IgD-negative memory B cell (primary cell): ENCODE measurements around the gene TNKS1BP1. TPM values are rescaled to one million over a fixed set of nuclear protein-coding genes. Genes with fewer than 3 reads are reported as not detected.
"Not testable (repeated sequence)": the region's sequence is repeated elsewhere in the genome, so short reads cannot be mapped to it uniquely, and the experiment has no call there.

ENCODE experiments used
- H3K27ac Mint-ChIP-seq, 3 donors: one replicate each; pipeline ENCODE4 v1.8.0; 2020 to 2022; ENCODE audit warnings: mild to moderate bottlenecking in 3 of 3, mixed read lengths in 3 of 3, moderate library complexity in 1 of 3
- H3K27me3 Mint-ChIP-seq: one replicate; pipeline ENCODE4 v1.8.0; 2021; ENCODE audit warnings: mixed read lengths
- H3K36me3 Mint-ChIP-seq: one replicate; pipeline ENCODE4 v1.8.0; 2020; ENCODE audit warnings: mild to moderate bottlenecking, mixed read lengths
- H3K4me1 Mint-ChIP-seq, 3 donors: one replicate each; pipeline ENCODE4 v1.8.0; 2020 to 2022; ENCODE audit warnings: mixed read lengths in 3 of 3, mild to moderate bottlenecking in 1 of 3
- H3K4me3 Mint-ChIP-seq, 4 donors: one replicate each; pipeline ENCODE4 v1.8.0; 2020 to 2022; ENCODE audit warnings: mild to moderate bottlenecking in 4 of 4, mixed read lengths in 4 of 4, moderate library complexity in 3 of 4
- H3K9me3 Mint-ChIP-seq, 3 donors: one replicate each; pipeline ENCODE4 v1.8.0; 2020 to 2021; ENCODE audit warnings: mixed read lengths in 3 of 3, mild to moderate bottlenecking in 1 of 3
- polyA plus RNA-seq: library from polyadenylated mRNA; unstranded; fragments of 300-500 nt; fragmentation: Illumina TruSeq; gene quantifications from one replicate; pipeline ENCODE4 v1.2.3, GENCODE V29; 2021

TNKS1BP1 gene
- polyA plus RNA-seq, 1 donor from 2014 or later: 5.5 TPM

GRCh38 chr11:57287884-57288283 is 36.9 kb downstream of the TNKS1BP1 start:
- Mint-ChIP-seq H3K9me3 (peaks cover 0 to 1% (median 1%) of the 10 kb centered on the region in 3 donors), H3K36me3 (no peaks in the 10 kb centered on the region), H3K4me3 (no peak overlapping the region), H3K27me3 (peaks cover 14% of the 10 kb centered on the region), H3K27ac (no peak overlapping the region), H3K4me1 (peaks cover 0 to 1% (median 0%) of the 10 kb centered on the region in 3 donors)

GRCh38 chr11:57283231-57283990 is 41.3 kb downstream of the TNKS1BP1 start:
- H3K4me3 Mint-ChIP-seq: no peak overlapping the region
- H3K27ac Mint-ChIP-seq: no peak overlapping the region

GRCh38 chr11:57281546-57281945 is 43.2 kb downstream of the TNKS1BP1 start:
- not testable (repeated sequence) for H3K9me3 Mint-ChIP-seq, H3K4me1 Mint-ChIP-seq, H3K4me3 Mint-ChIP-seq, H3K27ac Mint-ChIP-seq, H3K36me3 Mint-ChIP-seq
- peaks cover 15% of the 10 kb centered on the region for H3K27me3 Mint-ChIP-seq

More at GRCh38 chr11:57283231-57283990, 41.3 kb downstream of the TNKS1BP1 start:
- H3K36me3 Mint-ChIP-seq: no peaks in the 10 kb centered on the region
- H3K27me3 Mint-ChIP-seq: peaks cover 8% of the 10 kb centered on the region
- peaks cover 1 to 9% (median 6%) of the 10 kb centered on the region in 3 donors for H3K9me3 Mint-ChIP-seq
- H3K4me1 Mint-ChIP-seq: no peaks in the 10 kb centered on the region

- H3K27ac Mint-ChIP-seq: no peak overlapping the region
- H3K27me3 Mint-ChIP-seq: peaks cover 15% of the 10 kb centered on the region
- H3K9me3 Mint-ChIP-seq: peaks cover 0 to 9% (median 8%) of the 10 kb centered on the region in 3 donors
- H3K4me1 Mint-ChIP-seq: peaks cover 0 to 4% (median 3%) of the 10 kb centered on the region in 3 donors
- H3K4me3 Mint-ChIP-seq: no peak overlapping the region
- no peaks in the 10 kb centered on the region for H3K36me3 Mint-ChIP-seq
Measured at GRCh38 chr11:57279116-57279515, 45.6 kb downstream of the TNKS1BP1 start.

GRCh38 chr11:57278721-57279095 is 46.0 kb downstream of the TNKS1BP1 start:
- peaks cover 0 to 4% (median 3%) of the 10 kb centered on the region in 3 donors for H3K4me1 Mint-ChIP-seq
- H3K36me3 Mint-ChIP-seq: no peaks in the 10 kb centered on the region
- no peak overlapping the region for H3K4me3 Mint-ChIP-seq
- H3K9me3 Mint-ChIP-seq: peaks cover 0 to 10% (median 9%) of the 10 kb centered on the region in 3 donors
- H3K27me3 Mint-ChIP-seq: peaks cover 15% of the 10 kb centered on the region
- no peak overlapping the region for H3K27ac Mint-ChIP-seq

GRCh38 chr11:57277845-57278720 is 46.7 kb downstream of the TNKS1BP1 start:
- Mint-ChIP-seq H3K36me3 (no peaks in the 10 kb centered on the region), H3K27ac (no peak overlapping the region), H3K9me3 (peaks cover 0 to 13% (median 13%) of the 10 kb centered on the region in 3 donors), H3K27me3 (peaks cover 15% of the 10 kb centered on the region), H3K4me1 (peaks cover 0 to 4% (median 3%) of the 10 kb centered on the region in 3 donors), H3K4me3 (peak overlapping the region in 1 of 4 donors; percentile 70)

- H3K36me3 Mint-ChIP-seq: no peaks in the 10 kb centered on the region
- H3K9me3 Mint-ChIP-seq: peaks cover 3 to 12% (median 11%) of the 10 kb centered on the region in 3 donors
- no peak overlapping the region for H3K4me3 Mint-ChIP-seq
- peaks cover 15% of the 10 kb centered on the region for H3K27me3 Mint-ChIP-seq
- H3K27ac Mint-ChIP-seq: no peak overlapping the region
- peaks cover 0 to 4% (median 3%) of the 10 kb centered on the region in 3 donors for H3K4me1 Mint-ChIP-seq
Measured at GRCh38 chr11:57276971-57277675, 47.6 kb downstream of the TNKS1BP1 start.

- H3K27ac Mint-ChIP-seq: no peak overlapping the region
- no peak overlapping the region for H3K4me3 Mint-ChIP-seq
- no peaks in the 10 kb centered on the region for H3K36me3 Mint-ChIP-seq
- peaks cover 0 to 4% (median 3%) of the 10 kb centered on the region in 3 donors for H3K4me1 Mint-ChIP-seq
- peaks cover 15% of the 10 kb centered on the region for H3K27me3 Mint-ChIP-seq
- peaks cover 3 to 11% (median 7%) of the 10 kb centered on the region in 3 donors for H3K9me3 Mint-ChIP-seq
Measured at GRCh38 chr11:57276169-57276970, 48.4 kb downstream of the TNKS1BP1 start.

GRCh38 chr11:57275582-57275981 is 49.2 kb downstream of the TNKS1BP1 start:
- peaks cover 3 to 8% (median 6%) of the 10 kb centered on the region in 3 donors for H3K9me3 Mint-ChIP-seq
- no peak overlapping the region for H3K4me3 Mint-ChIP-seq
- H3K27ac Mint-ChIP-seq: no peak overlapping the region
- H3K36me3 Mint-ChIP-seq: no peaks in the 10 kb centered on the region
- peaks cover 0 to 4% (median 3%) of the 10 kb centered on the region in 3 donors for H3K4me1 Mint-ChIP-seq
- peaks cover 13% of the 10 kb centered on the region for H3K27me3 Mint-ChIP-seq

GRCh38 chr11:57274904-57275498 is 49.8 kb downstream of the TNKS1BP1 start:
- H3K27me3 Mint-ChIP-seq: peaks cover 12% of the 10 kb centered on the region
- H3K36me3 Mint-ChIP-seq: no peaks in the 10 kb centered on the region
- peaks cover 3 to 8% (median 6%) of the 10 kb centered on the region in 3 donors for H3K9me3 Mint-ChIP-seq
- no peak overlapping the region for H3K27ac Mint-ChIP-seq
- no peak overlapping the region for H3K4me3 Mint-ChIP-seq
- peaks cover 0 to 4% (median 3%) of the 10 kb centered on the region in 3 donors for H3K4me1 Mint-ChIP-seq

- H3K36me3 Mint-ChIP-seq: peaks cover 3% of the 10 kb centered on the region
- H3K27me3 Mint-ChIP-seq: peaks cover 10% of the 10 kb centered on the region
- H3K4me3 Mint-ChIP-seq: no peak overlapping the region
- H3K4me1 Mint-ChIP-seq: peaks cover 0 to 4% (median 3%) of the 10 kb centered on the region in 3 donors
- H3K9me3 Mint-ChIP-seq: peaks cover 3 to 8% (median 6%) of the 10 kb centered on the region in 3 donors
- H3K27ac Mint-ChIP-seq: no peak overlapping the region
Measured at GRCh38 chr11:57273448-57274058, 51.2 kb downstream of the TNKS1BP1 start.

GRCh38 chr11:57269571-57270021 is 55.2 kb downstream of the TNKS1BP1 start:
- Mint-ChIP-seq H3K9me3 (peaks cover 5 to 23% (median 19%) of the 10 kb centered on the region in 3 donors), H3K36me3 (peaks cover 3% of the 10 kb centered on the region), H3K4me1 (no peaks in the 10 kb centered on the region), H3K4me3 (no peak overlapping the region), H3K27ac (no peak overlapping the region), H3K27me3 (no peaks in the 10 kb centered on the region)

GRCh38 chr11:57266157-57266556 is 58.6 kb downstream of the TNKS1BP1 start:
- Mint-ChIP-seq H3K27ac (no peak overlapping the region), H3K4me3 (no peak overlapping the region), H3K9me3 (peaks cover 2 to 17% (median 11%) of the 10 kb centered on the region in 3 donors), H3K4me1 (no peaks in the 10 kb centered on the region), H3K27me3 (peaks cover 2% of the 10 kb centered on the region), H3K36me3 (peaks cover 3% of the 10 kb centered on the region)
